A673 (cell line): Measurements from ENCODE around the gene LGALS9.

Experiments used
- EZH2 ChIP-seq: fragments of 200-600 bp; sonication (generic); IDR thresholded peaks from 2 replicates; pipeline ENCODE4 v1.6.1; 2017; ENCODE audit warnings: borderline replicate concordance, low read depth, mild to moderate bottlenecking, mixed read lengths, antibody characterized with exemption, low read length; ENCODE audit not compliant: poor library complexity, severe bottlenecking
- TF ChIP-seq, protein P1 (sequence below): fragments of 300-800, 200-600 bp; sonication (generic); conservative IDR thresholded peaks from 2 replicates; pipeline ENCODE4 v1.5.1; 2017; ENCODE audit warnings: low read depth, mild to moderate bottlenecking, antibody characterized with exemption, low read length, moderate library complexity, mixed read lengths

DNA sequence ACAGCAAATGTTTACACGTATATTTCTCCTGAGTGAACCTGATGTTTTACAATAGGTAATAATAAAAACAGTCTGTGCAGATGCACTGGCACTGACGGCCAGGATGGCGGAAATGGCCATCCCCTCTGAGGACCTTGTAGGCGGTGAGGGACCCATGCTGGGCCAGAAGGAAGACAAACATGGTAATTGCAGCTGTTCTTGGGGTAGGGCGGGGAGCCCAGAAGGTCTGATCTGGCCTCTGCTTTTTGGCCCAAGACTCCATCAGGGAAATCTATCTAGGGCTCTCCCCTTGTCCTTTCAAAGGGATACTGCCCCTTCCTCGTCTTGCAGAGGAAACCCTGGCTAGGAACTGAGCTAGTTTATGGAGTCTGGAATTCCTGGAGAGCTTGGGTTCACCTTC, 7.4 kb upstream of the LGALS9 start:
- TF ChIP-seq, protein P1, sequence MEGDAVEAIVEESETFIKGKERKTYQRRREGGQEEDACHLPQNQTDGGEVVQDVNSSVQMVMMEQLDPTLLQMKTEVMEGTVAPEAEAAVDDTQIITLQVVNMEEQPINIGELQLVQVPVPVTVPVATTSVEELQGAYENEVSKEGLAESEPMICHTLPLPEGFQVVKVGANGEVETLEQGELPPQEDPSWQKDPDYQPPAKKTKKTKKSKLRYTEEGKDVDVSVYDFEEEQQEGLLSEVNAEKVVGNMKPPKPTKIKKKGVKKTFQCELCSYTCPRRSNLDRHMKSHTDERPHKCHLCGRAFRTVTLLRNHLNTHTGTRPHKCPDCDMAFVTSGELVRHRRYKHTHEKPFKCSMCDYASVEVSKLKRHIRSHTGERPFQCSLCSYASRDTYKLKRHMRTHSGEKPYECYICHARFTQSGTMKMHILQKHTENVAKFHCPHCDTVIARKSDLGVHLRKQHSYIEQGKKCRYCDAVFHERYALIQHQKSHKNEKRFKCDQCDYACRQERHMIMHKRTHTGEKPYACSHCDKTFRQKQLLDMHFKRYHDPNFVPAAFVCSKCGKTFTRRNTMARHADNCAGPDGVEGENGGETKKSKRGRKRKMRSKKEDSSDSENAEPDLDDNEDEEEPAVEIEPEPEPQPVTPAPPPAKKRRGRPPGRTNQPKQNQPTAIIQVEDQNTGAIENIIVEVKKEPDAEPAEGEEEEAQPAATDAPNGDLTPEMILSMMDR = no peak
- TF ChIP-seq EZH2 = no peak
